Activated gamma-delta T cell treated with anti-CD3 and anti-CD28 coated beads, Interleukin-2, amount 50 U/mL, for 16 hours (primary cell): ENCODE measurements around the gene KRTAP5-9.
"Not testable (repeated sequence)": the region's sequence is repeated elsewhere in the genome, so short reads cannot be mapped to it uniquely, and the experiment has no call there.

Experiments used
- DNase-seq: peaks from one replicate; pipeline ENCODE4 v3.0.0-alpha.2; 2020; ENCODE audit warnings: low read depth

The KRTAP5-9 gene

DNA sequence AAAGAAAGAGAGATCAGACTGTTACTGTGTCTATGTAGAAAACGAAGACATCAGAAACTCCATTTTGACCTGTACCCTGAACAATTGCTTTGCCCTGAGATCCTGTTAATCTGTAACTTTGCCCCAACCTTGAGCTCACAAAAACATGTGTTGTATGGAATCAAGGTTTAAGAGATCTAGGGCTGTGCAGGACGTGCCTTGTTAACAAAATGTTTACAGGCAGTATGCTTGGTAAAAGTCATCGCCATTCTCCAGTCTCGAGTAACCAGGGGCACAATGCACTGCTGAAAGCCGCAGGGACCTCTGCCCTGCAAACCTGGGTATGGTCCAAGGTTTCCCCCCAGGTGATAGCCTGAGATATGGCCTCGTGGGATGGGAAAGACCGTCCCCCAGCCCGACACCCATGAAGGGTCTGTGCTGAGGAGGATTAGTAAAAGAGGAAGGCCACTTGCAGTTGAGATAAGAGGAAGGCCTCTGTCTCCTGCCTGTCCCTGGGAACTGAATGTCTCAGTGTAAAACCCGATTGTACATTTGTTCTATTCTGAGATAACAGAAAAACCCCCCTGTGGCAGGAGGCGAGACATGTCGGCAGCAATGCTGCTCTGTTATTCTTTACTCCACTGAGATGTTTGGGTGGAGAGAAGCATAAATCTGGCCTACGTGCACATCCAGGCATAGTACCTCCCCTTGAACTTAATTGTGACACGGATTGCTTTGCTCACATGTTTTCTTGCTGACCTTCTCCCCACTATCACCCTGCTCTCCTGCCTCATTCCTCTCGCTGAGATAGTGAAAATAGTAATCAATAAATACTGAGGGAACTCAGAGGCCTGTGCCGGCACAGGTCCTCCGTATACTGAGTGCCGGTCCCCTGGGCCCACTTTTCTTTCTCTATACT, 13.3 kb upstream of the KRTAP5-9 start:
- not testable (repeated sequence) for DNase-seq

GRCh38 chr11:71535825-71536224, 12.4 kb upstream of the KRTAP5-9 start:
- no peak for DNase-seq

- no peak for DNase-seq
Observed at GRCh38 chr11:71537537-71537936, 10.7 kb upstream of the KRTAP5-9 start.

GRCh38 chr11:71537977-71538665, 10.1 kb upstream of the KRTAP5-9 start, which contains the start of gene KRTAP5-8:
TSS of gene KRTAP5-8 (plus strand) at chr11:71538025. CDS start at chr11:71538056, 31 bp downstream.
- not testable (repeated sequence) for DNase-seq

DNA sequence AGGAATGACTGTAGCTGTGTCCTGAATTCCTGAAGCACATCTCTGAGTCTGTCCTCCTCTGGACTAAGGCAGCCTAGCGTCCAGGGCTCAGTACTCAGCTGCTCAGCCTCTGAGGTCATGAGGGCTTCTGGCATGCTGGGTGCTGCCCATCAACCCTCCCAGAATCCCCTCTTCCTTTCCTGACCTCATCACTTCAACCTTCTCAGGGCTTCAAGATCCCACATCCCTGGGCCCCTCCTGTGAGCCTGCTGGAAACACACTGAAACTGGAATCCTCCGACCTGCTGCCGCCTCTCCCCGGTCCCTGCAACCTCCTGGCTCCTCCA, 9.6 kb upstream of the KRTAP5-9 start:
- DNase-seq, result no peak

- no peak for DNase-seq
Observed at GRCh38 chr11:71539017-71539416, 9.2 kb upstream of the KRTAP5-9 start.

DNA sequence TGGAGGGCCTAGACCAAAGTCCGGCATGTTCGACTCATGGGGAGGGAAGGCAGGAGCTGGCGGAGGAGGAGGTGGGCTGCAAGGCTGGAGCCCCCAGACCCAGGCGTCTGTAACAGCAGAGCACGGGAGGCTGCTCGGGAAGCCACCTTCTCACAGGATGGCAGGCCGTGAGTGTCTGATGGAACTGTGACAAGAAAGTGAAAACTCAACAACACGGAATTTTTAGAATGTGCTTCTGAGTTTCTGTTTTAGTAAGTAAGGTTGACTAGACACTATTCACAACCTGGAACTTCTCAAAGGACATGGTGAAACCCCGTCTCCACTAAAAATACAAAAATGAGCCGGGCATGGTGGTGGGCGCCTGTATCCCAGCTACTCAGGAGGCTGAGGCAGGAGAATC, 8.2 kb upstream of the KRTAP5-9 start:
- not testable (repeated sequence) for DNase-seq

DNA sequence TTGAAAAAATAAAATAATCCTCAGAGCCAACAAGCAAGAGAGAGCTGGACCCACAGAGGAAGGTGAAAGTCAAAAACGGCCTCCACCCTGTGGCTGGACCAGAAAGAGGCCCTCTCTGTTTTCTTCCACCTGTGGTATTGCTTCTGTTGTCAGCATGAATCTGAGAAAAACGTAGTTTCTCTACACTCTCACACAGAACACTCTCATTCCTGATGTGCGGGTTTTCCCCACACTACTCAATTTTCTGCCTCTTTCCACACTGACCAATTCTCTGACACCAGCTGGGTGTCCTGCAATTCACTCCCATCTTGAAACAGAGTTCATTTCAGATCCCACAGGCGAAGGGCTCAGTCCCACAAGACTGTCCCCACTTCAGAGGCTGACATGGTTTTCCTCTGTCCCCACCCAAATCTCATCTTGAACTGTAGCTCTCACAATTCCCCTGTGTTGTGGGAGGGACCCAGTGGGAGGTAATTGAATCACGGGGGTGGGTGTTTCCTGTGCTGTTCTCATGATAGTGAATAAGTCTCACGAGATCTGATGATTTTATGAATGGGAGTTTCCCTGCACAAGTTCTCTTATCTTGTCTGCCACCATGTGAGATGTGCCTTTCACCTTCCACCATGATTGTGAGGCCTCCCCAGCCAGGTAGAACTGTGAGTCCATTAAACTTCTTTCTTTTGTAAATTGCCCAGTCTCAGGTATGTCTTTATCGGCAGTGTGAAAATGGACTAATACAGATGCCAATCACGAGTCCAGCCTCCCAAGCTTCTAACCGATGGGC, 7.5 kb upstream of the KRTAP5-9 start:
- DNase-seq, result not testable (repeated sequence)

- no peak for DNase-seq
Observed at GRCh38 chr11:71542382-71542781, 5.8 kb upstream of the KRTAP5-9 start.

- DNase-seq, result no peak
Observed at GRCh38 chr11:71542879-71543777, 5.1 kb upstream of the KRTAP5-9 start.

DNA sequence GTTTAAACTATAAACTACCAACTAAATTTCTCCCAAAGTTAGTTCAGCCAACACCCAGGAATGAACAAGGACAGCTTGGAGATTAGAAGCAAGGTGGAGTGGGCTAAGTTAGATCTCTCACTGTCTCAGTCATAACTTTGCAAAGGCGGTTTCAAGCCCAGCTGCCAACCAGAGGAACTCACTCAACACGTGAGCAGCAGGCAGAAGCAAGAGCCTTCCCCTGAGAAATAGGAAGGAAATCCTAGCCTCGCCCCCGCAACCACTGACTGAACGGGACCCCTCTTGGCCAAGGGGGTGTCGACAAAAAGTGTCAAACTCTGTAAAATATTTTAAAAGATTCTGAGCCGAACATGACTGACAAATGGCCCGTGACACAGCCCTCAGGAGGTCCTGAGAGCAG, 4.4 kb upstream of the KRTAP5-9 start:
- DNase-seq, result no peak

GRCh38 chr11:71544525-71545214, 3.5 kb upstream of the KRTAP5-9 start:
- no peak for DNase-seq

DNA sequence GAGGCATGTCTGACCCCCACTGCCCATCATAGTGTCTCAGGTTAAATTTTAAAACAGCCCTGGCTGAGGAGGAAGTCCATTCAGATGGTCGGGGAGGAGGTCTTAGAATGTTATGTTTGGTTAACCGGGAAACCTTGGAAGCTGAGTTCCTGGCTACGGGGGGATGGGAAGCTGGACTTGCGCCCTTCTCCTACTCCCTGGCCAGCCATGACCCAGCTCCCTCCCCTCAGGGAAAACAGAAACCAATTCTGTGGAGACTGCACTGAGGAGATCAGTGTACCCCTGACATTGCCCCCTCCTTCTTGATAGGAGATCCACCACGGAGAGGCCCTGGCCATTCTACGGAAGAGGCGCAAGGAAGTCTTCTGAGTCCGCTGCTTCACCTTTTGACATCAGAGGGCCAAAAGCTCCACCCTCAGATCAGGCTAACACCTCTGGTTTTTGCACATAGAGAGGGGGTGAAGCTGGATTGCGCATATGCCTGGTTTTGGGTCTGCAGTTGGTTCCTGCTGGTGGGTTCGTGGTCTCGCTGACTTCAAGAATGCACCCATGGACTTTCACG, 2.7 kb upstream of the KRTAP5-9 start:
- DNase-seq, result no peak

DNA sequence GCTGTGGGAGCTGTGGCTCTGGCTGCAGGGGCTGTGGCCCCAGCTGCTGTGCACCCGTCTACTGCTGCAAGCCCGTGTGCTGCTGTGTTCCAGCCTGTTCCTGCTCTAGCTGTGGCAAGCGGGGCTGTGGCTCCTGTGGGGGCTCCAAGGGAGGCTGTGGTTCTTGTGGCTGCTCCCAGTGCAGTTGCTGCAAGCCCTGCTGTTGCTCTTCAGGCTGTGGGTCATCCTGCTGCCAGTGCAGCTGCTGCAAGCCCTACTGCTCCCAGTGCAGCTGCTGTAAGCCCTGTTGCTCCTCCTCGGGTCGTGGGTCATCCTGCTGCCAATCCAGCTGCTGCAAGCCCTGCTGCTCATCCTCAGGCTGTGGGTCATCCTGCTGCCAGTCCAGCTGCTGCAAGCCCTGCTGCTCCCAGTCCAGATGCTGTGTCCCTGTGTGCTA, 514 bp downstream of the KRTAP5-9 start:
- DNase-seq, result no peak

- no peak for DNase-seq
Observed at GRCh38 chr11:71551711-71552110, 3.5 kb downstream of the KRTAP5-9 start.

DNA sequence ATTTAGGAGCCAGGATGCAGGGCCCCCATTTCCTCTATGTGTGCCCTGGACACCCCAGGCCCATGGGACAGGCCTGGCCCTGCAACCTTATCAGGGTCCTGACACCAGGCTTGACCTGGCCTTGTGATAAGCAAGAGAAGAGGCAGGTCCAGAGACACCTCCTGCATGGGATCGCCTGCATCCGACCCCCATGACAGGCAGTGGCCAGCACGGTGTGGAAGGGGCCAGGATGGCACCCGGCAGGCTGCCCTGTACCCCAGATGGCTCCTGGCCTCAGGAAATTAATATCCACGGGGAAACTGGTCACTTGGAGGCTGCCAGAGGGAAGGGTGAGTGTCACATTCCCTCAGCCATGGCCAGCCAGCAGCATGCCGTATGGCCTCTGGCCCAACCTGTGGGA, 6.8 kb downstream of the KRTAP5-9 start:
- DNase-seq, result no peak

DNA sequence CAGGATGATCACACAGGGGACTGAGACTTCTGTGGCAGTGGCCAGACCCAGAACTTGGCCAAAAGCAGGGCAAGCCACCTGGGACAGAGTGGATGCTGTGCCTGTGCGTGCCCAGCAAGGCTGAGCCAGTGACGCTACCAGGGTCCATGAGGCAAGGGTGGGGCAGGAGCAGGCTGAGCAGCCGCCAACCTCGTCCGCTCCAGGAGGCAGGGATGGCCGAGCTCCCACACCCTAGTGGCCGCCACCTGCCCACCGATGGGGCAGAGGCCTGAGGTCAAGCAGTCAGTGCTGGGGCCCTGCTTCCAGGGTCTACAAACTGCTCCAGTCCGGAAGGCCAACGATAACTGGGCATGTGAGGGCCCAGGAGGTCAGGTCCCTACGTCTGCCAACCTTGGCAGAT, 7.3 kb downstream of the KRTAP5-9 start:
- no peak for DNase-seq

GRCh38 chr11:71556018-71556417, 7.8 kb downstream of the KRTAP5-9 start:
- no peak for DNase-seq

GRCh38 chr11:71557257-71557656, 9.0 kb downstream of the KRTAP5-9 start:
- no peak for DNase-seq

DNA sequence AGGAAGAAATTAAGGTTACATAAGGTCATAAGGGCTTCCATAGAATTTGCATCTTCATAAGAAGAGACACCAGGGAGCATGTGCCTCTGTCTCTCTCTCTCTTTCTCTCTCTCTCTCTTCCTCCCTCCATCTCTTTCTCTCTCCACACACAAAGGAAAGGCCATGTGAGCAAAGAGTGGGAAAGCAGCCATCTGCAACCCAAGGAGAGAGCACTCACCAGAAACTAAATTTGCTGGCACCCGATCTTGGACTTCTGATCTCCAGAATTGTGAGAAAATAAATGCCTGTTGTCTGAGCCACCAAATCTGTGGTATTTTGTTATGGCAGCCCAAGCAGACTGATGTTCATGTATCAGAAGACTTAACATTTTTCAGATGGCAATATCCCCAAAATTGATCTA, 10.8 kb downstream of the KRTAP5-9 start:
- no peak for DNase-seq

DNA sequence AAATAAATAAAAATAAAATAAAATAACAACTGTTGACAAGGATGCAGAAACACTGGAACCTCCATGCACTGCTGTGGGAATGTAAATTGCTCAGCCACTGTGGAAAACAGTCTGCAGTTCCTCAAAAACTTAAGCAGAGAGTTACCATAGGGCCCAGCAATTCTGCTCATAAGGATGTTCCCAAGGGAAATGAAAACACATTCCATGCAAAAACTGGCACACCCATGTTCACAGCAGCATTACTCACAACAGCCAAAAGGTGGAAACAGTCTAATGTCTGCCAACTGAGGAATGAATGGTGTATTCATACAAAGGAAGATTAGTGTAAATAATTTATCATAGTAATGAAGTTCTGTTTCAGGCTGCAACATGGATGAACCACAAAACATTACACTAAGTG, 13.9 kb downstream of the KRTAP5-9 start:
- no peak for DNase-seq
